PC-9 (cell line): ENCODE measurements around the gene CRTAC1. TPM values are rescaled to one million over a fixed set of nuclear protein-coding genes. Genes with fewer than 3 reads are reported as not detected.

Experiments used
- BruUV-seq: library from RNA; stranded (reverse); fragments of 400-500 nt; replicated peaks from 2 replicates; lab custom pipeline; 2021; lab: Mats Ljungman, UMichigan
- CTCF ChIA-PET: fragments of 300-600 bp; sonication (Branson Sonifier 250); formaldehyde crosslinking; loops from one replicate; lab custom pipeline; 2022; ENCODE audit warnings: antibody characterized with exemption; lab: Charles Lee
- POLR2A ChIA-PET: fragments of 300-600 bp; sonication (Branson Sonifier 250); formaldehyde crosslinking; loops from one replicate; lab custom pipeline; 2022; ENCODE audit warnings: antibody characterized with exemption; ENCODE audit not compliant: unreplicated experiment; lab: Charles Lee
- DNase-seq, 2 experiments: peaks; one replicate each; pipeline versions ENCODE4 v3.0.0 to v3.0.0-alpha.2; 2015 to 2022; ENCODE audit warnings: mixed read lengths in 1 of 2
- H2AFZ ChIP-seq: fragments of 200-600 bp; sonication (generic); 2 replicates; pipeline ENCODE4 v1.8.1; 2017; ENCODE audit warnings: antibody characterized with exemption
- H3F3A ChIP-seq: fragments of 200-600 bp; sonication (generic); 2 replicates; pipeline ENCODE4 v1.8.1; 2017; ENCODE audit warnings: antibody characterized with exemption, mild to moderate bottlenecking, low read depth; ENCODE audit not compliant: insufficient read depth
- H3K27ac ChIP-seq: fragments of 200-600 bp; sonication (generic); 2 replicates; pipeline ENCODE4 v1.6.1; 2016; ENCODE audit warnings: mixed run types
- H3K27me3 ChIP-seq: fragments of 200-600 bp; sonication (generic); 2 replicates; pipeline ENCODE4 v1.6.1; 2016; ENCODE audit warnings: low read depth, mixed run types; ENCODE audit not compliant: insufficient read depth
- H3K36me3 ChIP-seq: fragments of 200-600 bp; sonication (generic); 2 replicates; pipeline ENCODE4 v1.6.1; 2016; ENCODE audit warnings: low read depth, mixed run types
- H3K4me1 ChIP-seq: fragments of 200-600 bp; sonication (generic); replicated peaks from 2 replicates; pipeline ENCODE4 v1.6.1; 2016; ENCODE audit warnings: mixed run types; ENCODE audit not compliant: insufficient read depth
- H3K4me2 ChIP-seq: fragments of 200-600 bp; sonication (generic); 2 replicates; pipeline ENCODE4 v1.6.1; 2017; ENCODE audit warnings: mixed run types
- H3K4me3 ChIP-seq: fragments of 200-600 bp; sonication (generic); 2 replicates; pipeline ENCODE4 v1.6.1; 2016; ENCODE audit warnings: mixed run types
- H3K79me2 ChIP-seq: fragments of 200-600 bp; sonication (generic); 2 replicates; pipeline ENCODE4 v1.6.1; 2017; ENCODE audit warnings: low read depth, mixed run types
- H3K9me2 ChIP-seq: fragments of 200-600 bp; sonication (generic); 2 replicates; pipeline ENCODE4 v1.8.1; 2017; ENCODE audit warnings: mild to moderate bottlenecking; ENCODE audit not compliant: insufficient read depth
- H3K9me3 ChIP-seq: fragments of 200-600 bp; sonication (generic); 2 replicates; pipeline ENCODE4 v1.8.1; 2016; ENCODE audit warnings: low read depth; ENCODE audit not compliant: insufficient read depth
- H4K20me1 ChIP-seq: fragments of 200-600 bp; sonication (generic); 2 replicates; pipeline ENCODE4 v1.8.1; 2017; ENCODE audit not compliant: insufficient read depth
- EZH2 ChIP-seq: fragments of 200-600 bp; sonication (generic); IDR thresholded peaks from 2 replicates; pipeline ENCODE4 v1.8.0; 2017; ENCODE audit warnings: antibody characterized with exemption, low read depth
- intact Hi-C: fragments of 100-400 bp; cut with micrococcal nuclease; formaldehyde crosslinking; loops from one replicate; pipeline ENCODE4 v1.10.0; 2022; ENCODE audit not compliant: unreplicated experiment
- total RNA-seq: library from RNA; stranded (reverse); gene quantifications from 2 replicates; pipeline ENCODE4 v1.2.3, GENCODE V29; 2021
- TF ChIP-seq, protein P1 (sequence below): fragments of 200-600 bp; sonication (generic); conservative IDR thresholded peaks from 2 replicates; pipeline ENCODE4 v1.6.1; 2017; ENCODE audit warnings: mixed run types, antibody characterized with exemption, mild to moderate bottlenecking, moderate library complexity

Gene CRTAC1
- total RNA-seq, 1 experiment from 2014 or later, result not detected

DNA sequence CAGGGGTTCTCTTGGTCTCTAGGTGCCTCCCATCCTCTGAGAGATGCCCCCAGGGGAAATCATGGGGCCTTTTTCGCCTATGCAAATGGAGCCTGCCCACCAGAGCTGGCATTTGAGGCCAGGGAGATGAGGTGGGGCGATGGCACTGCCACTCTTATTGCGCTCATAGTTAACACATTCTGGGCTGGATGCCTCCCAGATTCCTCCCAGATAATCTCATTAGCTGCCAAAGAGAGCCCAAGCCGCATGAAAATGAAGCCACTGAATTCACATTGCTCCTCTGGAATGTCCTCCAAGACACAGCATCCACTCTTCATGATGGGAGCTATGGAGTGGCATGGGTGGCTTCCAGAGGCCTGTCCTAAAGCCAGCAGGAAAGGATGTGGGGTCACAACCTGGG, 119.8 kb downstream of the CRTAC1 start:
- H3K4me2 ChIP-seq, result no peak overlapping the region
- TF ChIP-seq EZH2, result no peak
- TF ChIP-seq, protein P1, sequence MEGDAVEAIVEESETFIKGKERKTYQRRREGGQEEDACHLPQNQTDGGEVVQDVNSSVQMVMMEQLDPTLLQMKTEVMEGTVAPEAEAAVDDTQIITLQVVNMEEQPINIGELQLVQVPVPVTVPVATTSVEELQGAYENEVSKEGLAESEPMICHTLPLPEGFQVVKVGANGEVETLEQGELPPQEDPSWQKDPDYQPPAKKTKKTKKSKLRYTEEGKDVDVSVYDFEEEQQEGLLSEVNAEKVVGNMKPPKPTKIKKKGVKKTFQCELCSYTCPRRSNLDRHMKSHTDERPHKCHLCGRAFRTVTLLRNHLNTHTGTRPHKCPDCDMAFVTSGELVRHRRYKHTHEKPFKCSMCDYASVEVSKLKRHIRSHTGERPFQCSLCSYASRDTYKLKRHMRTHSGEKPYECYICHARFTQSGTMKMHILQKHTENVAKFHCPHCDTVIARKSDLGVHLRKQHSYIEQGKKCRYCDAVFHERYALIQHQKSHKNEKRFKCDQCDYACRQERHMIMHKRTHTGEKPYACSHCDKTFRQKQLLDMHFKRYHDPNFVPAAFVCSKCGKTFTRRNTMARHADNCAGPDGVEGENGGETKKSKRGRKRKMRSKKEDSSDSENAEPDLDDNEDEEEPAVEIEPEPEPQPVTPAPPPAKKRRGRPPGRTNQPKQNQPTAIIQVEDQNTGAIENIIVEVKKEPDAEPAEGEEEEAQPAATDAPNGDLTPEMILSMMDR, result no peak
- POLR2A ChIA-PET, result no interaction called here
- no peaks in the 10 kb centered on the region for H3K4me1 ChIP-seq
- intact Hi-C loops, result loop anchor here (10.0 kb wide), 2 partner anchors 554 to 1334 kb away; no protein-coding TSS in a partner anchor
- H3K9me2 ChIP-seq, result no peaks in the 10 kb centered on the region
- no peak for DNase-seq
- no peaks in the 10 kb centered on the region for H4K20me1 ChIP-seq
- H3K79me2 ChIP-seq, result no peaks in the 10 kb centered on the region
- no TSS peak for BruUV-seq
- CTCF ChIA-PET, result no interaction called here
- no peaks in the 10 kb centered on the region for H3K36me3 ChIP-seq
- no peak overlapping the region for H3K27ac ChIP-seq
- no peaks in the 10 kb centered on the region for H3K9me3 ChIP-seq
- peaks cover 14% of the 10 kb centered on the region; the same call in 1 of the 2 replicates for H3K27me3 ChIP-seq
- H3K4me3 ChIP-seq, result no peak overlapping the region
- H2AFZ ChIP-seq, result no peak overlapping the region
- H3F3A ChIP-seq, result no peaks in the 10 kb centered on the region

DNA sequence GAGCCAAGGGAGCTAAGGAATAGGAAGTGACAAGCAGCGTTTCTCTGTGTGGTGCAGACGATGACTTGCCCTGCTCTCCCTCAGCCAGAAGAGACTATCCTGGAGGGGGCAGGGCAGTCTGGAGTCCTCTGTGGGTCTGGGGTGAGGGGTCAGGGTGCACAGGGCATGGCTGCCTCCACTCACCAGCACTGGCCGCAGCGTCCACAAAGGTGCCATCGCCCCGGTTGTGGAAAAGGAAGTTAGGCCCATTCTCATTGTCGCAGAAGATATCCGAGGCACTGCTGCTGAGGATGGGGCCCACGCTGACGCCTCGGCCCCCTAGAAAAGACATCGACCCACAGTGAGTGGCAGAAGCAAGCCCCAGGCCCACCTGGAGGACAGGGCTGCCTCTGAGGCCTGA, 122.6 kb downstream of the CRTAC1 start:
- H3K4me3 ChIP-seq, result no peak overlapping the region
- no peaks in the 10 kb centered on the region for H3K79me2 ChIP-seq
- no peak overlapping the region for H3K4me2 ChIP-seq
- POLR2A ChIA-PET, result no interaction called here
- no peaks in the 10 kb centered on the region for H3K9me2 ChIP-seq
- no peak overlapping the region for H2AFZ ChIP-seq
- H3K36me3 ChIP-seq, result no peaks in the 10 kb centered on the region
- intact Hi-C loops, result no loop called here
- H3K27me3 ChIP-seq, result peaks cover 14% of the 10 kb centered on the region; the same call in 1 of the 2 replicates
- no peaks in the 10 kb centered on the region for H4K20me1 ChIP-seq
- BruUV-seq, result no TSS peak
- TF ChIP-seq, protein P1, result no peak
- no peak for TF ChIP-seq EZH2
- H3K4me1 ChIP-seq, result no peaks in the 10 kb centered on the region
- no peaks in the 10 kb centered on the region for H3F3A ChIP-seq
- no peak overlapping the region for H3K27ac ChIP-seq
- CTCF ChIA-PET, result no interaction called here
- no peaks in the 10 kb centered on the region for H3K9me3 ChIP-seq
- DNase-seq, result no peak

DNA sequence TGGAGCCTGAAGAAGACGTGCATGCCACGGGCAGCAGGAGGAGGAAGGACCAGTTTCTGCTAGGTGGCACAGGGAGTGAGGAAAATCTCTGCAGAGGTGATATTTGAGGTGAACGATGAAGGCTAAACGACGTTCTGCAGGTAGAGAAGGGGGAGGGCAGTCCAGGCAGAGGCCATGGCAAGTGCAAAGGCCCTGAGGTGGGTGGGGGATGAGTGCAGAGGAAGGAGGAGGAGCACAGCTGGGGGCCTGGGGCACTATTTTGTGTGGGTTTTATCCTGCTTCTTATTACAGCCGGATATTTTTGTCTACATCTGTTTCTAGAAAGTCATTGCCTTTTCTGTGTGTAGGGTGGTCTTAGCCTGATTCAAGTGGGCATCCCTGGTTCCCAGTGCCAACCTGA, 123.2 kb downstream of the CRTAC1 start:
- DNase-seq, result no peak
- ChIA-PET POLR2A (no interaction called here), CTCF (no interaction called here)
- Histone ChIP-seq H3K4me2 (no peak overlapping the region), H3K79me2 (no peaks in the 10 kb centered on the region), H4K20me1 (no peaks in the 10 kb centered on the region), H3K4me3 (no peak overlapping the region), H3K9me2 (no peaks in the 10 kb centered on the region), H3K36me3 (no peaks in the 10 kb centered on the region), H3K27me3 (peaks cover 14% of the 10 kb centered on the region; the same call in 1 of the 2 replicates), H3K9me3 (no peaks in the 10 kb centered on the region), H3K27ac (no peak overlapping the region), H3K4me1 (no peaks in the 10 kb centered on the region), H2AFZ (no peak overlapping the region), H3F3A (no peaks in the 10 kb centered on the region)
- BruUV-seq, result no TSS peak
- no peak for TF ChIP-seq EZH2
- TF ChIP-seq, protein P1, result no peak
- intact Hi-C loops, result no loop called here
